Head of caudate nucleus (tissue), 42 donors: Measurements from ENCODE around the gene APOC3.
"Not testable (repeated sequence)": the region's sequence is repeated elsewhere in the genome, so short reads cannot be mapped to it uniquely, and the experiment has no call there.

Experiments
- DNase-seq, 42 donors: peaks; one replicate each; pipeline versions ENCODE4 v3.0.0 to v3.0.0-alpha.2; 2020 to 2021; ENCODE audit warnings: mixed read lengths in 7 of 42
- intact Hi-C: fragments of 100-400 bp; cut with DNase I; formaldehyde crosslinking; loops from one replicate; pipeline ENCODE4 v1.15.0; 2022

Gene APOC3

GRCh38 chr11:116798368-116798767, 31.3 kb upstream of the APOC3 start:
- DNase-seq = no peak
- intact Hi-C loops = no loop called here

GRCh38 chr11:116800610-116801009, 29.1 kb upstream of the APOC3 start:
- intact Hi-C loops = no loop called here
- DNase-seq = no peak

GRCh38 chr11:116801662-116802061, 28.0 kb upstream of the APOC3 start:
- intact Hi-C loops, DNase-seq: not testable (repeated sequence)

GRCh38 chr11:116804001-116804400, 25.7 kb upstream of the APOC3 start:
- DNase-seq = no peak
- intact Hi-C loops = no loop called here

GRCh38 chr11:116807601-116808261, 22.0 kb upstream of the APOC3 start:
- DNase-seq = no peak
- intact Hi-C loops = no loop called here

GRCh38 chr11:116808262-116809175, 21.2 kb upstream of the APOC3 start:
- no peak for DNase-seq
- intact Hi-C loops = no loop called here

- intact Hi-C loops = no loop called here
- DNase-seq = no peak
Measured at GRCh38 chr11:116811194-116811593, 18.5 kb upstream of the APOC3 start.

GRCh38 chr11:116812109-116812508, 17.6 kb upstream of the APOC3 start:
- peak in 2 of 42 donors; percentile 30 to 34 for DNase-seq

GRCh38 chr11:116813170-116813569, 16.5 kb upstream of the APOC3 start:
- DNase-seq = peak in 1 of 42 donors; percentile 27
- intact Hi-C loops = no loop called here

More at GRCh38 chr11:116812109-116812508, 17.6 kb upstream of the APOC3 start:
- intact Hi-C loops = no loop called here

- intact Hi-C loops = no loop called here
- peak in 1 of 42 donors; percentile 23 for DNase-seq
Measured at GRCh38 chr11:116813781-116814471, 15.8 kb upstream of the APOC3 start.

GRCh38 chr11:116814502-116814901, 15.2 kb upstream of the APOC3 start:
- intact Hi-C loops = no loop called here
- DNase-seq = no peak

- peak in 1 of 42 donors; percentile 12 for DNase-seq
- intact Hi-C loops = no loop called here
Measured at GRCh38 chr11:116819049-116819448, 10.7 kb upstream of the APOC3 start.

GRCh38 chr11:116821050-116821918, 8.4 kb upstream of the APOC3 start:
- peak in 2 of 42 donors; percentile 18 to 33 for DNase-seq
- intact Hi-C loops = no loop called here

GRCh38 chr11:116822575-116822974, 7.1 kb upstream of the APOC3 start:
- no peak for DNase-seq
- intact Hi-C loops = no loop called here

- DNase-seq = peak in 1 of 42 donors; percentile 12
- intact Hi-C loops = no loop called here
Measured at GRCh38 chr11:116823031-116823843, 6.5 kb upstream of the APOC3 start, which contains the start of gene APOA4. APOA4 (minus strand) TSS chr11:116823304; CDS start chr11:116823191, 113 bp downstream.

GRCh38 chr11:116825434-116825833, 4.3 kb upstream of the APOC3 start:
- intact Hi-C loops = no loop called here
- no peak for DNase-seq

GRCh38 chr11:116825854-116826750, 3.6 kb upstream of the APOC3 start:
- intact Hi-C loops = no loop called here
- no peak for DNase-seq
